ENCODE measurements around the gene BBLN.

Gene BBLN

DNA sequence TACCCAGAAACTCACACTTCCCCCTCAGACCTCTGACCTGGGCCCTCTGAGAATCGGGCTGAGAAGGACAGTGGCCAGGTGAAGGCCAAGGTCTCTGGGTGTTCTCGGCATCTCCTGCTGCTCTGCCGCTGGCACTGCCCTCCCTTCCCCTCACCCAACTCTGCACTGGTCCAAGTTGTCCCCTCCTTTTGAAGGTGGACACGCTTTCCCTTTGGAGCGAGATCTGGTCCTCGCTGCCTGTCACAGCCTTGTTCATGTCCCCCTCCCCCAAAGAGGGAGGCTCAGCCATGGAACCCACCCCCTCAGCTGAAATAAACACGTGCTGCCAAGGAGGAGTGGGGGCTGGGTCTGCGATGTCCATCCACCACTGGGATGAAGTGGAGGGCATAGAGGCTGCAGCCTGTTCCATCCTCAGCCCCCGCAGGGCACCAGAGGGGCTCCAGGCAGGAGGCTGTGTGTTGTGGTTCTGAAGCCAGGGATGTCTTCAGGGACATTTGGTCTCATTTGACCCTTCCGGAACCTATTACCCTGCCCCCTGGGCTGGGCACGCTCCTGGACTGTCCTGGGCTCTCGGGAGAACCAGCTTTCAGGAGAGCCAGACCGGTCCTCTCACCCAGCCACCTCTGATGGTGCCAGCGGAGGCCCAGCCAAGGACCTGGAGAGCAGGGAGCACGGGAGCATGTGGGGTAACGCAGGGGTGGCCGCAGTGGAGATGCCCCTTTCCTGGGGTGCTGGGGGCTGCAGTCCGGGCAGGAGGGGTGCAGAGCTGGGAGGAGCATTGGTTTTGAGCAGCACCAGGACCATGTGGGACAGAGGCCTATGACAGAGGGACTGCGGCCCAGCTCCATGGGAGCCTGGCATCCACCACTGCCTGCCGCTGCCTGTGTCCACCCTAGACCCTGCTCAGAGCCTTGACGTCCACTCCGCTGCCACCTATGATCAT is 15.6 kb upstream of the BBLN start:
- TF ChIP-seq, protein P1, sequence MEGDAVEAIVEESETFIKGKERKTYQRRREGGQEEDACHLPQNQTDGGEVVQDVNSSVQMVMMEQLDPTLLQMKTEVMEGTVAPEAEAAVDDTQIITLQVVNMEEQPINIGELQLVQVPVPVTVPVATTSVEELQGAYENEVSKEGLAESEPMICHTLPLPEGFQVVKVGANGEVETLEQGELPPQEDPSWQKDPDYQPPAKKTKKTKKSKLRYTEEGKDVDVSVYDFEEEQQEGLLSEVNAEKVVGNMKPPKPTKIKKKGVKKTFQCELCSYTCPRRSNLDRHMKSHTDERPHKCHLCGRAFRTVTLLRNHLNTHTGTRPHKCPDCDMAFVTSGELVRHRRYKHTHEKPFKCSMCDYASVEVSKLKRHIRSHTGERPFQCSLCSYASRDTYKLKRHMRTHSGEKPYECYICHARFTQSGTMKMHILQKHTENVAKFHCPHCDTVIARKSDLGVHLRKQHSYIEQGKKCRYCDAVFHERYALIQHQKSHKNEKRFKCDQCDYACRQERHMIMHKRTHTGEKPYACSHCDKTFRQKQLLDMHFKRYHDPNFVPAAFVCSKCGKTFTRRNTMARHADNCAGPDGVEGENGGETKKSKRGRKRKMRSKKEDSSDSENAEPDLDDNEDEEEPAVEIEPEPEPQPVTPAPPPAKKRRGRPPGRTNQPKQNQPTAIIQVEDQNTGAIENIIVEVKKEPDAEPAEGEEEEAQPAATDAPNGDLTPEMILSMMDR (IDR thresholded peaks at IDR 0.05; ENCODE audit: extremely low read depth, missing control alignments) = no peak
- DNase-seq (ENCODE audit: low spot score) = no peak

- no peak for DNase-seq (ENCODE audit: low spot score)
- TF ChIP-seq, protein P1 (IDR thresholded peaks at IDR 0.05; ENCODE audit: extremely low read depth, missing control alignments) = no peak
These were observed 14.5 kb upstream of the BBLN start for GRCh38 chr9:128145536-128145935.

DNA sequence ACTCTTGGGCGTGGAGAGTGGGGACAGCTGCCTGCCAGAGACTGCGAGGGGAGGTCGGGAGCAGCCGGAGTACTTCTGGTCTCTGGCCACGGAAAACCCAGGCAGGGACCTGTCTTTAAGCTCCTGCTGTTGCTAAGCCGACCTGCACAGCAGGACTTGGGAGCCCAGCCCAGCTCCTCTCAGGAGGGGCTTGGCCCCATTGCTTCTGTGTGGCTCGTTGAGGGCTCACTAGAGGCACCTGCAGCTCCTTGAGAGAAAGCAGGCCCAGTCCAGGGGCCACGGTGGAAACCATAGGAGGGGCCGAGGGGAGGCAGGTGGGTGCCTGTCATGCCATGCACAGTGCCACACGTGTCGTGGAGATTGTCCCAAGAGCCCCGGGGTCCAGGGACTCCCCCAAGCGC is 14.1 kb upstream of the BBLN start:
- DNase-seq (ENCODE audit: low spot score) = no peak
- TF ChIP-seq, protein P1 (IDR thresholded peaks at IDR 0.05; ENCODE audit: extremely low read depth, missing control alignments) = no peak

GRCh38 chr9:128146591-128147120 is 13.4 kb upstream of the BBLN start:
- TF ChIP-seq, protein P1 (IDR thresholded peaks at IDR 0.05; ENCODE audit: extremely low read depth, missing control alignments) = no peak
- no peak for DNase-seq (ENCODE audit: low spot score)

- DNase-seq (ENCODE audit: low spot score) = no peak
- TF ChIP-seq, protein P1 (IDR thresholded peaks at IDR 0.05; ENCODE audit: extremely low read depth, missing control alignments) = no peak
These were observed 11.5 kb upstream of the BBLN start for GRCh38 chr9:128148509-128149000.

- TF ChIP-seq, protein P1 (IDR thresholded peaks at IDR 0.05; ENCODE audit: extremely low read depth, missing control alignments) = no peak
- DNase-seq (ENCODE audit: low spot score) = no peak
These were observed 10.9 kb upstream of the BBLN start, which contains the start of gene LCN2 for GRCh38 chr9:128149001-128149701. Gene LCN2 (plus strand): TSS chr9:128149453. CDS start chr9:128149526, 73 bp downstream.
